ENCODE measurements around the gene PLTP. TPM values are rescaled to one million over a fixed set of nuclear protein-coding genes. Genes with fewer than 3 reads are reported as not detected.

PLTP gene
- total and polyA plus RNA-seq, 12 donors = 126 to 1,158 (median 401) TPM

- 96 to 98% (median 96%) methylated on average over 7 to 8 of the region's 8 CpGs for WGBS, 4 donors
- H3K36me3 ChIP-seq (replicated peaks in 1 of 2) = peaks cover 0 to 30% of the 10 kb centered on the region in 2 donors
- H3K4me1 ChIP-seq (replicated peaks in 1 of 2) = peaks cover 27 to 52% of the 10 kb centered on the region in 2 donors
- peak within 1 kb of the TSS in 1 of 5 donors; percentile 26 for H3K27ac ChIP-seq
- no peak for DNase-seq
- intact Hi-C loops (cut with DNase I) = no loop called here
- no peaks in the 10 kb centered on the region for H3K27me3 ChIP-seq
- no peak within 1 kb of the TSS for H3K4me3 ChIP-seq
- no peak for TF ChIP-seq POLR2A (IDR thresholded peaks at IDR 0.05)
- TF ChIP-seq, protein P1, sequence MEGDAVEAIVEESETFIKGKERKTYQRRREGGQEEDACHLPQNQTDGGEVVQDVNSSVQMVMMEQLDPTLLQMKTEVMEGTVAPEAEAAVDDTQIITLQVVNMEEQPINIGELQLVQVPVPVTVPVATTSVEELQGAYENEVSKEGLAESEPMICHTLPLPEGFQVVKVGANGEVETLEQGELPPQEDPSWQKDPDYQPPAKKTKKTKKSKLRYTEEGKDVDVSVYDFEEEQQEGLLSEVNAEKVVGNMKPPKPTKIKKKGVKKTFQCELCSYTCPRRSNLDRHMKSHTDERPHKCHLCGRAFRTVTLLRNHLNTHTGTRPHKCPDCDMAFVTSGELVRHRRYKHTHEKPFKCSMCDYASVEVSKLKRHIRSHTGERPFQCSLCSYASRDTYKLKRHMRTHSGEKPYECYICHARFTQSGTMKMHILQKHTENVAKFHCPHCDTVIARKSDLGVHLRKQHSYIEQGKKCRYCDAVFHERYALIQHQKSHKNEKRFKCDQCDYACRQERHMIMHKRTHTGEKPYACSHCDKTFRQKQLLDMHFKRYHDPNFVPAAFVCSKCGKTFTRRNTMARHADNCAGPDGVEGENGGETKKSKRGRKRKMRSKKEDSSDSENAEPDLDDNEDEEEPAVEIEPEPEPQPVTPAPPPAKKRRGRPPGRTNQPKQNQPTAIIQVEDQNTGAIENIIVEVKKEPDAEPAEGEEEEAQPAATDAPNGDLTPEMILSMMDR (IDR thresholded peaks at IDR 0.05) = no peak
- no peaks in the 10 kb centered on the region for H3K9me3 ChIP-seq (replicated peaks in 1 of 3)
These were observed 24.6 kb downstream of the PLTP start, which contains the start of gene SPATA25 for GRCh38 chr20:45887346-45887715. Gene SPATA25, minus strand, starts transcription at chr20:45887622. Its CDS starts 32 bp downstream, at chr20:45887590.

DNA sequence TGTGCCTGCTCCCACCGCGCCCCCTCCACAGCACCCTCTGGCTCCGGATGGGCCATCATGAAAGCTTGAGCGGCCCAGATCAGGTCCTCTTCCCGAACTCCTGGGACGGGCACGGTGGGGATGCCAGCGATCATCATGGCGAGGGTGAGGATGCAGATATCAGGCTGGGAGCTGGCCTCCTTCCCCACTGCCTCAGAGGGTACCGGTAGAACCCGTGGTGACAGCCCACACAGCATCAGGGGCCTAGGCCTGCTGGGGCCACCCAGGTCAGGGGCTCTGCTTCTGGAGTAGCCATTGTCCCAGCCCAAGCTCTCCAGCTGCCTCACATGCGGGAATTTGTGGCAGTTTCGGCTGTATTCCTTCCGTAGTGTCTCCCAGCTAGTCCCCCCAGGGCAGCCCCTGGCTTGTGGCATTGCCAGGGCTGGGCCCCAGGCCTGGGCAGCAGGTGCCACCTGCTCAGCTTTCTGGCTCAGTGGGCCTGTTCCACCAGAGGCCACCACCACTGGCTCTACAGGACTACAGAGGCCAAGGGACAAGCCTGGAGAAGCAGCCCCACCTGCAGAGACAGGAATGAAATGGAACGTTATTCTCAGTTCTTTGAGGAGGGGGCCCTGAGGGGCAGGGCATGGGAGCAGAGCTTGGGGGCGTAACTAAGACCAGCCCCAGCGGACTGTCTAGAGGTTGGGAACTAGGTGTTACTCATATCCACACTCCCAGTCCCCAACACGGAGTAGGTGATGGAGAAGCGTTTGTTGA lies 25.2 kb downstream of the PLTP start:
- peak in 1 of 7 donors; percentile 28 for DNase-seq
- intact Hi-C loops (cut with DNase I) = no loop called here
- Histone ChIP-seq H3K4me3 (no peak overlapping the region), H3K9me3 (replicated peaks in 1 of 3) (no peaks in the 10 kb centered on the region), H3K27me3 (no peaks in the 10 kb centered on the region), H3K27ac (no peak overlapping the region), H3K36me3 (replicated peaks in 1 of 2) (peaks cover 0 to 30% of the 10 kb centered on the region in 2 donors), H3K4me1 (replicated peaks in 1 of 2) (peaks cover 26 to 52% of the 10 kb centered on the region in 2 donors)
- TF ChIP-seq, protein P1 (IDR thresholded peaks at IDR 0.05) = no peak
- TF ChIP-seq POLR2A (IDR thresholded peaks at IDR 0.05) = no peak
- 91 to 95% (median 93%) methylated on average over 14 to 19 of the region's 19 CpGs for WGBS, 4 donors

- H3K4me1 ChIP-seq (replicated peaks in 1 of 2) = peaks cover 32 to 45% of the 10 kb centered on the region in 2 donors
- H3K9me3 ChIP-seq (replicated peaks in 1 of 3) = no peaks in the 10 kb centered on the region
- no peak overlapping the region for H3K4me3 ChIP-seq
- intact Hi-C loops (cut with DNase I) = no loop called here
- H3K36me3 ChIP-seq (replicated peaks in 1 of 2) = peaks cover 0 to 33% of the 10 kb centered on the region in 2 donors
- peak in 1 of 7 donors; percentile 24 for DNase-seq
- peak overlapping the region in 1 of 5 donors; percentile 43 for H3K27ac ChIP-seq
- TF ChIP-seq POLR2A (IDR thresholded peaks at IDR 0.05) = no peak
- TF ChIP-seq, protein P1 (IDR thresholded peaks at IDR 0.05) = no peak
- WGBS, 4 donors = 56 to 75% (median 69%) methylated on average over 5 to 9 of the region's 9 CpGs
- no peaks in the 10 kb centered on the region for H3K27me3 ChIP-seq
These were observed 28.9 kb downstream of the PLTP start for GRCh38 chr20:45883100-45883469.

DNA sequence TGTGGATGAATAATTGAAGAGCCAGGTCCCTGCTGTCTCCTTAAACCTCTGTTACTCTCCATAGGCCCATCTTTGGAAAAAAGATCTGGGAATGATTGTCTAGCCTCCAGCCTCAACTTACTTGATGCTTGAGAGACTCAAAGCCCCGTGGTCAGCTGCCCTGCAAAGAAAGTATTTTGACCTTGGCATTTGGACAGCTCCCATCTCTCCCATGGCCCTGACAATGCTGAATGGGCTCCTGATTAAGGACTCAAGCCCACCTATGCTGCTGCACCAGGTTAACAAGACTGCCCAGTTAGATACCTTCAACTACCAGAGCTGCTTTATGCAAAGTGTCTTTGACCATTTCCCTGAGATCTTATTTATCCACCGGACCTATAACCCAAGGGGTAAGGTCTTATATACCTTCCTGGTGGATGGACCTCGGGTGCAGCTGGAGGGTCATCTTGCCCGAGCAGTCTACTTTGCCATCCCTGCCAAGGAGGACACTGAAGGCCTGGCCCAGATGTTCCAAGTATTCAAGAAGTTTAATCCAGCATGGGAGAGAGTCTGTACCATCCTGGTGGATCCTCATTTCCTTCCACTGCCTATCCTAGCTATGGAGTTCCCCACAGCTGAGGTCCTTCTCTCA lies 29.4 kb downstream of the PLTP start:
- peaks cover 0 to 31% of the 10 kb centered on the region in 2 donors for H3K36me3 ChIP-seq (replicated peaks in 1 of 2)
- no peak overlapping the region for H3K4me3 ChIP-seq
- no peaks in the 10 kb centered on the region for H3K27me3 ChIP-seq
- no peak for DNase-seq
- H3K9me3 ChIP-seq (replicated peaks in 1 of 3) = no peaks in the 10 kb centered on the region
- H3K27ac ChIP-seq = peak overlapping the region in 1 of 5 donors; percentile 43
- peaks cover 32 to 45% of the 10 kb centered on the region in 2 donors for H3K4me1 ChIP-seq (replicated peaks in 1 of 2)
- WGBS, 4 donors = 65 to 76% (median 72%) methylated on average over 4 of the region's 4 CpGs
- TF ChIP-seq, protein P1 (IDR thresholded peaks at IDR 0.05) = no peak
- no peak for TF ChIP-seq POLR2A (IDR thresholded peaks at IDR 0.05)
- intact Hi-C loops (cut with DNase I) = no loop called here
